SK-N-MC (cell line): ENCODE measurements around the gene RAP1GDS1.

Experiments
- EZH2 ChIP-seq: fragments of 200-600 bp; sonication (generic); IDR thresholded peaks from one replicate; pipeline ENCODE4 v1.6.1; 2017; ENCODE audit warnings: antibody characterized with exemption
- FOXP2 ChIP-seq: optimal IDR thresholded peaks from 2 replicates; pipeline ENCODE3; 2011; ENCODE audit warnings: mild to moderate bottlenecking, moderate library complexity; ENCODE audit not compliant: insufficient read depth; ENCODE audit errors: extremely low read length, control extremely low read depth
- POLR2AphosphoS5 ChIP-seq: IDR thresholded peaks from 2 replicates; pipeline ENCODE4 v1.6.1; 2012; ENCODE audit warnings: mild to moderate bottlenecking, low read depth, low read length, borderline replicate concordance

DNA sequence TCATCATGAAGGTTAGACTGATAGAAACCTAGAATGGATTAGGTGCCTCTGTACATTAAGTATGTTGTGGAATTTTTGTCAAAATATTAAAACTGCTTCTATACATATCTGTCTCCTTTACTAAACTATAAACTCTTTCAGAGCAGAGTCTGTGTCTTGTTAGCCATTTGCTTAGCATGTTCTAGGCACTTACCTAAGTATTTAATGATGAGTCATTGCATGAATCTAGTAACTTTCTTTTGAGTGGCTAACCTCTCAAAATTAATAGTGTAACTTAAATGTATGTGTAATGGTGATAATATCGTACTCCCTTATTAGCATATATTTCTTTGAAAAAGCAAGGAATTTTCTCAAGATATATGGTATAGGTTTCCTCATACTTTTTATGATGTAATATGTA lies 57.8 kb downstream of the RAP1GDS1 start:
- TF ChIP-seq POLR2AphosphoS5 (no peak), FOXP2 (no peak), EZH2 (no peak)
